Retinal pigment epithelial cell (primary cell): ENCODE data around the gene PPP6R1.

Source experiments
- DNase-seq: peaks from one replicate; pipeline ENCODE4 v3.0.0-alpha.2; 2010; ENCODE audit warnings: low read depth
- H3K4me3 ChIP-seq: 2 replicates; pipeline ENCODE4 v1.5.1; 2011; ENCODE audit warnings: mild to moderate bottlenecking, low read length, control low read depth, moderate library complexity
- TF ChIP-seq, protein P1 (sequence below): conservative IDR thresholded peaks from 2 replicates; pipeline ENCODE4 v1.5.1; 2011; ENCODE audit warnings: low read depth, low read length, control low read depth, inconsistent platforms

The PPP6R1 gene

DNA sequence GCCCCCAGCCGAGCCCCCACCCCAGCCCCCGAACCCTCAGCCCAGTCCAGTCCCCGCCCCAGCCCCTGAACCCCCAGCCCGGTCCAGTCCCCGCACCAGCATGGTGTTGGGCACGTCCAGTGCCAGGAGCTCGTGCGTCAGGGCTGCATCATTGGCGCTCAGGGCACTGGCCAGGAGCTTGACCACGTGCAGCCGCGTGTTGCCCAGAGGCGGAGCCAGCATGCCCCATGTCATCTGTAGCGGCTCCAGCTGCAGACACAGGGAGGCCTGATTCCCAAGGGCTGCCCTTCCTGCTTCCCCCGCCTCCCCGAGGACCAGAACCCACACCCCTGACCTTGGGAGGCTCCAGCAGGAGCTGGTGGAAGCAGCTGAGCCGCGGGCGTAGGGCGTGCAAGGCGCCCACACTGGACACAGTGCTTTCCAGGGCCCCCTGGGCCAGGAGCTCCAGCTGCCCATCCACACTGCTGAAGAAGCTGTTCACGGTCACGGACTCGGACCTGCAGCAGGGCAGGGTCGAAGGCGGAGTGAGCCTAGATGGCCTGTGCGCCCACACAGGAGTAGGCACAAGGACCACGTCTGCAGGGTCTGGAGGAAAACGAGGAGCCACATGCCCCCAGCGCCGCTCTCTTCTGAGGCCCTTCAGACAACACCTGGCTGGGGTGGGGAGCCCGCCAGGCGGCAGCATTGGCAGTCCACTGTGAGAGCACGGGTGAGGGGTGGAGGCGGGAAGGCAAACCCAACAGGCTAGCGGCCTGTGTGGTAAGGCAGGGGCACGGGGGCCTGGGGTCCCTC lies 17.5 kb downstream of the PPP6R1 start:
- H3K4me3 ChIP-seq = no peak overlapping the region
- TF ChIP-seq, protein P1, sequence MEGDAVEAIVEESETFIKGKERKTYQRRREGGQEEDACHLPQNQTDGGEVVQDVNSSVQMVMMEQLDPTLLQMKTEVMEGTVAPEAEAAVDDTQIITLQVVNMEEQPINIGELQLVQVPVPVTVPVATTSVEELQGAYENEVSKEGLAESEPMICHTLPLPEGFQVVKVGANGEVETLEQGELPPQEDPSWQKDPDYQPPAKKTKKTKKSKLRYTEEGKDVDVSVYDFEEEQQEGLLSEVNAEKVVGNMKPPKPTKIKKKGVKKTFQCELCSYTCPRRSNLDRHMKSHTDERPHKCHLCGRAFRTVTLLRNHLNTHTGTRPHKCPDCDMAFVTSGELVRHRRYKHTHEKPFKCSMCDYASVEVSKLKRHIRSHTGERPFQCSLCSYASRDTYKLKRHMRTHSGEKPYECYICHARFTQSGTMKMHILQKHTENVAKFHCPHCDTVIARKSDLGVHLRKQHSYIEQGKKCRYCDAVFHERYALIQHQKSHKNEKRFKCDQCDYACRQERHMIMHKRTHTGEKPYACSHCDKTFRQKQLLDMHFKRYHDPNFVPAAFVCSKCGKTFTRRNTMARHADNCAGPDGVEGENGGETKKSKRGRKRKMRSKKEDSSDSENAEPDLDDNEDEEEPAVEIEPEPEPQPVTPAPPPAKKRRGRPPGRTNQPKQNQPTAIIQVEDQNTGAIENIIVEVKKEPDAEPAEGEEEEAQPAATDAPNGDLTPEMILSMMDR = no peak
- no peak for DNase-seq

DNA sequence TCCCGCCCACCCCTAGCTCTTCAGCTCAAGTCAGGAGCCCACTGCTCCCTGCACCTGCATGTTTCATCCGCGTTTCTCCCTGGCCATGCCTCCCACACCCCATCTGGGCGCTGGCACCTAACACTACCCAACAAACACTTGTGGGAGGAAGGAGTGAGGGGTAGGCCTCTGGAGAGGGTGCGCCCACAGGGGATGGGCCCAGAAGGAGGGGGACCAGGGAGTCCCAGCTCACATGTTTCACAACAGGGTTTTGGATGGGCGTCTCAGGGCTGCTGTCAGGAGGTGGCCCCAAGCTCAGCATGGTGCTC lies 18.1 kb downstream of the PPP6R1 start:
- no peak for DNase-seq
- TF ChIP-seq, protein P1 = no peak
- H3K4me3 ChIP-seq = no peak overlapping the region

DNA sequence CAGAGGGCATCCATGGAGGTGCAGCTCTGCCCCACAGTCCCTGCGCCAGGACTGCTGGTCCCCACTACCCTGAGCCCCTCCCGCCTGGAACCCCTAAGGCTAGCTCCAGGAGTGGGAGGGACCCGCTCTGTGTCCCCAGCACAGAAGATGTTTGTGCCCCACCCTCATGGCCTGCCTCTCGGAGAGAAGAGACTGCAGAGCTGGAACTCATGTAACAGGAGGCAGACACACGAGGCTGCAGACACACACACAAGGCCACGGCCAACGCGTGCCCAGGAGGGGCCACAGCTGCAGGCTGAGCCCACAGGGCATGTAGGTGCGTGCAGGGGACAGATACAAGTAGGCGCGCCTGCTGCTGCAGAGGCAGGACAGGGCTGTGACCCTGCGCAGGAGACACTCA lies 19.8 kb downstream of the PPP6R1 start:
- TF ChIP-seq, protein P1 = no peak
- H3K4me3 ChIP-seq = no peak overlapping the region

DNA sequence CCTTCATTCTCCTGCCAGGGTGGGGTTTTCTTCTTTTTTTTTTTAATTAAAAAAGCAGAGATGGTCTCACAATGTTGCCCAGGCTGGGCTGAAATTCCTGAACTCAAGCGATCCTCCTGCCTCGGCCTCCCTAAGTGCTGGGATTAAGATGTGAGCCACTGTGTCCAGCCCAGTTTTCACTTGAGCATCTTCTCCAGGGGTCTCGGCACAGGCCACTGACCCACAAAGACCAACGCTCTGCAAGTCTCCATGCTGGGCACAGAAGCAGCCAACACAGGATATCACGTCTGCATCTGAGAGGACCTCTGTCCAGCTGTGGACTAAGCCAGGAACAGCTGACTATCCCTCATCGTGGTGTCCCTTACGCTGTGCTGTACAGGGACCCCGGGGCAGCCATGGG lies 20.8 kb downstream of the PPP6R1 start:
- TF ChIP-seq, protein P1 = no peak
- H3K4me3 ChIP-seq = no peak overlapping the region
- no peak for DNase-seq

More for the DNA sequence above, 19.8 kb downstream of the PPP6R1 start:
- DNase-seq = no peak

DNA sequence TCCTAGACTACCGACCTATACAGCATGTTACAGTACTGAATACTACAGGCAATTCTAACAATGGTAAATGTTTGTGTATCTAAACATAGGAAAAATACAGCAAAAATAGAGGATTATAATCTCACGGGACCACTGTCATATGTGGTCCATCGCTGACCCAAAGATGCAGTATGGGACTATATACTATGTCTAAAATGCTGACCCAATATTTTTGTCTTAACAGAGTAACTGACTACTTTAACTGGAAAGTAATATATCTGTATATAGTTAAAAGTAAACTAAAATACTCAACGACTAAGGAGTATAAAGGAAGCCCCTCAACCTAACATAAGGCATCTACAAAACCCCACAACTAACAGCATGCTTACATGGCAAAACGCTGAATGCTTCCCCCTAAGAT lies 25.8 kb downstream of the PPP6R1 start:
- no peak overlapping the region for H3K4me3 ChIP-seq
- TF ChIP-seq, protein P1 = no peak
- no peak for DNase-seq

DNA sequence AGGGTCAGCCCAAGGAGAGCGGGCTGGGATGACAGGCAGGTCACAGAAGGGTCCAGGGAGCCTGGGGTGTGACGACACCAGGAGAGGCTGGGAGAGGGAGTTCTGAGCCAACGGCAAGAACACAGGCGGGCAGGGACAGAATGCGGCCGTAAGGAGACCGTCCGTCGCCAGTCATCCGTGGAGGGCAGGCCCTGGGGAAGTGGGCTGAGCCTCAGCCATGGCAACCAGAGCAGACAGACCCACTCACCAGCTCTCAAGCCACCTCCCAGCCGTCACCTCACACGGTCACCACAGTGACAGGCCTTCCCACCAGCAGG lies 26.6 kb downstream of the PPP6R1 start:
- DNase-seq = no peak
- no peak overlapping the region for H3K4me3 ChIP-seq
- TF ChIP-seq, protein P1 = no peak
